ENCODE measurements around the gene LPGAT1.

DNA sequence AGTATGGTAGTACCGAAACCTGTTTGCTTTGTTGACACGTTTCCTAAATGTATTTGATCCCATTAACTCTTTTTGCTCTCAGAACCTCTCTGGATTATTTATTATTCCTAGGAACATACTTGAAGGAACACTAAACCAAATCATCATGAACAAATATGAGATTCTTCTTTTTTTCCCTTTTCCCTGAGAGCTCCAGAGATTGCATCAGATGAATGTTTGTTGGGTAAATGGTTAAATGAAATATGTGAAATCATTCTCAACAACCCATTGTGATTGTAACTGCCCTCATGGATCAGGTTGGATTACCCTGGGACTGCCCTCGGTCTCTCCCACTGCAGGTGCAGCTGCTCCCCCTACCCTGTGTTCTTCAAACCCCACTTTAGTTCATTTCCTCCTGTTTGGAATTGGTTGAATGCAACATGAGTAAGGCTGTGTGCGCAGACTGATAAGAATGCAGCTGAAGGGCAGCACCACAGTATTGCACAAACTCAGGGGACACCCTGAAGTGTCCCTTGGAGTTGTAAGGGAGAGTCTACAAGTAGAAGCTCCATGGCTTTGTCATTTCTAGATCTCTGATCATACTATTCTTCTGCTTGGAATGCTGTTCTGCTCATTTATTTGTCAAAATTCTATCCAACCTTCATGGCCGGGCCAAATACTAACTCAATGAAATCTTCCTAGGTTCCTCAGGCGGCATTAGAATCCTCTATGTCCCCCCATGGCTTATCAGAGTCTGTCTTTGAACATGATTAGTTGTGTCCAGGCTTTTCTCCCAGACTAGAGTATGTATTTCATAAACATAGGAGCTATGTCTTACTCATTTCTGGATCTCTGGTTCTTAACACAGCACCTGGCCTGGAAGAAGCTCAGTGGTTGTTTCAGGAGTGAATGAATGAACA, 108.0 kb downstream of the LPGAT1 start:
- no peak for TF ChIP-seq POLR2A (IDR thresholded peaks at IDR 0.05)
- TF ChIP-seq, protein P1, sequence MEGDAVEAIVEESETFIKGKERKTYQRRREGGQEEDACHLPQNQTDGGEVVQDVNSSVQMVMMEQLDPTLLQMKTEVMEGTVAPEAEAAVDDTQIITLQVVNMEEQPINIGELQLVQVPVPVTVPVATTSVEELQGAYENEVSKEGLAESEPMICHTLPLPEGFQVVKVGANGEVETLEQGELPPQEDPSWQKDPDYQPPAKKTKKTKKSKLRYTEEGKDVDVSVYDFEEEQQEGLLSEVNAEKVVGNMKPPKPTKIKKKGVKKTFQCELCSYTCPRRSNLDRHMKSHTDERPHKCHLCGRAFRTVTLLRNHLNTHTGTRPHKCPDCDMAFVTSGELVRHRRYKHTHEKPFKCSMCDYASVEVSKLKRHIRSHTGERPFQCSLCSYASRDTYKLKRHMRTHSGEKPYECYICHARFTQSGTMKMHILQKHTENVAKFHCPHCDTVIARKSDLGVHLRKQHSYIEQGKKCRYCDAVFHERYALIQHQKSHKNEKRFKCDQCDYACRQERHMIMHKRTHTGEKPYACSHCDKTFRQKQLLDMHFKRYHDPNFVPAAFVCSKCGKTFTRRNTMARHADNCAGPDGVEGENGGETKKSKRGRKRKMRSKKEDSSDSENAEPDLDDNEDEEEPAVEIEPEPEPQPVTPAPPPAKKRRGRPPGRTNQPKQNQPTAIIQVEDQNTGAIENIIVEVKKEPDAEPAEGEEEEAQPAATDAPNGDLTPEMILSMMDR (IDR thresholded peaks at IDR 0.05): no peak
